Iris pigment epithelial cell (primary cell): ENCODE data around the gene WNT1.

Experiments
- DNase-seq: peaks from one replicate; pipeline ENCODE4 v3.0.0-alpha.2; 2011; ENCODE audit warnings: low read depth

WNT1 gene

GRCh38 chr12:48961331-48961730 is 16.8 kb upstream of the WNT1 start:
- no peak for DNase-seq

DNA sequence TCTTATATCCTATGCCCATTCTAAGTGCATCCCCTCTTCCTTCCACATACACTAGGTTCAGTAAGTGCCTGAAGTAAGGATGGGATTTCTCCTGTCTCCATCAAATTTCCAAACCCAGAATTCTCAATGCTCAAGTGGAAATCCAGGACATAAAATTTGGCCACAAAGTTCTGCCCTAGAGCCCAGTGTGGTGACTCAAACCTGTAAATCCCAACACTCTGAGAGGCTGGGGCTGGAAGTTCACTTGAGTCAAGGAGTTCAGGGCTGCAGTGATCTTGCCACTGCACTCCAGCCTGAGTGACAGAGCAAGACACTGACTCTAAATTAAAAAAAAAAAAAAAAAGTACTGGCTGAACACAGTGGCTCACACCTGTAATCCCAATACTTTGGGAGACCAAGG is 16.3 kb upstream of the WNT1 start:
- no peak for DNase-seq

GRCh38 chr12:48965298-48965838 is 12.8 kb upstream of the WNT1 start:
- no peak for DNase-seq

DNA sequence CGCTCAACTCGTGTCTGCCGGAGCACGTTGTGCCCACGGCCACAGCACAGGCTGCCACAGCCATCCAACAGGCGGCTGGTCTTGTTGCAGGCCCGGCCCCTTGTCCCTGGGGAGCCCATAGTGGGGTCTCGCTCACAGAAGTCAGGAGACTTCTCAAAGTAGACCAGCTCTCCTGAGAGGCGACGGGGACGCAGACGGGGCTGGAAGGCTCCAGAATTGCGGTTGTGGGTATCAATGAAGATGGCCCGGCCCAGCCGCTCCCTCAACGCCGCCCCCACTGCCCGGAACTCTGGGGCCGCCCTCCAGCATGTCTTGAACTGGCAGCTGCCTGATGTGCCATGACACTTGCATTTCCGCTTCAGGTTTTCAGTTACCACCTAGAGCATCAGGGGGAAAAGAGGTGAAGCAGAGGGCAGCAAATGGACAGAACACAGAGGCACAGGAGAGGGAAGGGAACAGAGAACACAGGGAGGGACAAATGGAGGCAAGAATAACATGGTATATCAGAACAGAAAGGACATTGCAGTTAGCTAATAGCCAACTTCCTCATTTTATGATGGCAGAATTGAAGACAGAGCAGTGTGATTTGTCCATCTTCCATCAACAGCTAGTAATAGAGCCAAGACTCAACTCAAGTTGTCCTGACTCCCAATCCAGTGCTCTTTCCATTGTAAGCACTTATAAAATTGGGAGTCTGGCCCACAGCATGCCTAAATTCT is 11.8 kb upstream of the WNT1 start:
- no peak for DNase-seq

DNA sequence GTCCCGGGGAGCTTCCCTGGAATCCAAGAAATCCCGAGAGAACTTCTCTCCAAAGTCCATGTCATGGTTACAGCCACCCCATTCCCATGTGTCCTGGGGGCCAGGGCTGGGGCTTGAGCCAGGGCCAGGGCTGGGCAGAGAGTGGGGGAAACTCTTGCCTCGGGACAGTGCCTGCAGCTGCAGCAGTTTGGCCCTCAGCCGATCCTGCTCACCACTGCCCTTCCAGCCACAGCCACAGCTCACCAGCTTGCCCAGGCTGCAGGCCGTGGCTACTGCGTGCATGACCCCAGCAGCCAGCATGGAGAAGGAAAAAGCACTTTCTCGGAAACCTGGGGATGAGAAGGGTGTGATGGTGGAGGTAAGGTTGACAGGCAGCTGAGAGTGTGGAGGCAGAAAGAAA is 10.1 kb upstream of the WNT1 start:
- DNase-seq = no peak

- DNase-seq = no peak
Measured at GRCh38 chr12:48968467-48968866, 9.7 kb upstream of the WNT1 start.

- DNase-seq = no peak
Measured at GRCh38 chr12:48969160-48969771, 8.9 kb upstream of the WNT1 start.

DNA sequence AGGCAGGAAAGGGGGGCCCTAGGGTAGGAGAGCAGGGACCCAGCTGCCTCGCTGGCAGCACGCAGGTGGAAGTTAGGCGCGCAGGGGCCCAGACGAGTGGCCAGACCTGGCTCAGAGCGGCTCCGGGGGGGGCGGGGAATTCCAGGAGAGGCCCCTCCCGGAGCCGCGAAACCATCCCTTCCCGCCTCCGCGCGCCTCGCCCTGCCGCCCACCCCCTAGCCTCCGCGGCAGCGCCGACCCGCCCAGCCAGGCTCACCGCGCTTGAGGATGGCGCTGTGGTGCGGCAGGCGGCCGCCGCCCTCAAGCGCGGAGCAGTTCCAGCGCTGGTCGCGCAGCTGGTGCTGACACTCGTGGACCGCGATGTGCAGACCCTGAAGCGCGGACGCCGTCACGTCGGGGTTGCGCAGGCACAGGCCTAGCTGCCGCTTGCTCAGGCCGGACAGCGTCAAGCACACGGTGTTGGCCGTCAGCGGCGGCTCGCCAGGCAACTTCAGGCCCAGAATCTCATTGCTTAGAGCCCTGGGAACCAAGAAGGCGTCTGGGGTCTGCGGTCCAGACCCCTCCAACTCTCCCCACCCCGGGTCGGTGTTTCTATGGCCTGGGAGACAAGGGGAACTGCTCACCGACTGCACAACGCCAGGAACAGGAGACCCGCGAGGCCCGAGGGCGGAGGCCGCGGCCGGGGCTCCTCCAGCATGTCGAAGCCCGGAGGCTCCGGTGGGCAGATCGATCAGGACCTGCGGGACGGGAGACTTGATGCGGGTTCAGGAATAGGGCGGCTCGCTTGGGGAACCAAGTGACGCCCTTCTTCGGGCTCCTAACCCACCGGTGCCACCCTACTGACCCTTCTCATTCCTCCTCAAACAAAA is 8.1 kb upstream of the WNT1 start:
- DNase-seq = no peak

GRCh38 chr12:48970702-48971334 is 7.3 kb upstream of the WNT1 start:
- no peak for DNase-seq

DNA sequence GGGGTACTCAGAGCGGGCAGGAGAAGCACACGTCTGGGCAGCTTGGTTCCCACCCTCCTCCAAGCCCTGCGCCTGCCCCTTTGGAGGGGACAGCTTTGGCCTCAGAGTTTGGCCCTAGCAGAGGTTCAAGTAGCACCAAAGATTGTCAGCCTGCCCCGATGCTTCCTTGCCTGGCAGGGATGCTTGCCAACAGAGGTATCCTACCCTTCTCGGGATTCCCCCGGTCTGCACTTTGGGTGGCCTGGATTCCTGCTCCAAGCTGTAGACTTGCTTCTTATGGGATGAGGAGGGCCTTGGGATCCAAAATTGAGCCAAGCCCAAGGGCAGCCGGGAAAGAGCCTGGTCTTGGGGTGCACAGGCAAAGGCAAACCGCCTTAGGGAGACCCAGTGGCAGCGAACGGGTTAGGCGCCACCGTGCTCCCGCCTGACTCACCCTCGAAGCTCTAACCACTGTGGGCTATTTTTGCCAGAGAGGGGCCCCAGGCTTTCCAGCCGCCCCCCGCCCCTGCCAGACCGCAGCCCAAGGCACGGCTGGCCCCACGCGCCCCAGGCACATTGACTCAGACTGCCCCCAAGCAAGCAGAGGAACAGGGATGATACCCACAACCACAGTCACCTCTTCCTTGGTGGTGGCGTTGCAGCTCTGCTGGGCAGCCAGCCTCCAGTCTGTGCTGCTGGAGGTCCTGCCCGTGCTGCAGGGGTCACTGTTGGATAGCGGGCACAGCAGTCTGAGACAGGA is 5.7 kb upstream of the WNT1 start:
- no peak for DNase-seq

GRCh38 chr12:48972952-48973483 is 5.1 kb upstream of the WNT1 start:
- no peak for DNase-seq

DNA sequence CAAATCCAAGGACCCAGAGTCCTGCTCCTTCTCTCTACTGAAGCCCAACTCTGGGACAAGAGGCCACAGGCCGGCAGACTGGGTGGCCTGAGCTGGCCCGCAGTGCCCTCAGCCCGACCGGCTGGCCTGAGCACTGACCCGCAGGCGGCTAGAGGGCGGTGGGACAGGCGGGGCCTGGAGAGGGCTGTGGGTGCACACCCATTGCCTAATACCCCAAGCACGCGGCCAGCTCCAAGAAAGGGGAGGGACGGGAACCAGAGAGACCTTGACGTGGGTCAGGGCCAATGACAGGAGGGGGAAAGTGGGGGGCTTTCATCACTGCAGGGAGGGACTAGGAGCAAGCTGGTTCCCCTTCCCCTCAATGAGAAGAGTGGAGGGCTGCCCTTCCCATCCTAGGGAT is 4.6 kb upstream of the WNT1 start:
- no peak for DNase-seq

GRCh38 chr12:48973941-48974673 is 4.0 kb upstream of the WNT1 start:
- DNase-seq = peak; percentile 56

DNA sequence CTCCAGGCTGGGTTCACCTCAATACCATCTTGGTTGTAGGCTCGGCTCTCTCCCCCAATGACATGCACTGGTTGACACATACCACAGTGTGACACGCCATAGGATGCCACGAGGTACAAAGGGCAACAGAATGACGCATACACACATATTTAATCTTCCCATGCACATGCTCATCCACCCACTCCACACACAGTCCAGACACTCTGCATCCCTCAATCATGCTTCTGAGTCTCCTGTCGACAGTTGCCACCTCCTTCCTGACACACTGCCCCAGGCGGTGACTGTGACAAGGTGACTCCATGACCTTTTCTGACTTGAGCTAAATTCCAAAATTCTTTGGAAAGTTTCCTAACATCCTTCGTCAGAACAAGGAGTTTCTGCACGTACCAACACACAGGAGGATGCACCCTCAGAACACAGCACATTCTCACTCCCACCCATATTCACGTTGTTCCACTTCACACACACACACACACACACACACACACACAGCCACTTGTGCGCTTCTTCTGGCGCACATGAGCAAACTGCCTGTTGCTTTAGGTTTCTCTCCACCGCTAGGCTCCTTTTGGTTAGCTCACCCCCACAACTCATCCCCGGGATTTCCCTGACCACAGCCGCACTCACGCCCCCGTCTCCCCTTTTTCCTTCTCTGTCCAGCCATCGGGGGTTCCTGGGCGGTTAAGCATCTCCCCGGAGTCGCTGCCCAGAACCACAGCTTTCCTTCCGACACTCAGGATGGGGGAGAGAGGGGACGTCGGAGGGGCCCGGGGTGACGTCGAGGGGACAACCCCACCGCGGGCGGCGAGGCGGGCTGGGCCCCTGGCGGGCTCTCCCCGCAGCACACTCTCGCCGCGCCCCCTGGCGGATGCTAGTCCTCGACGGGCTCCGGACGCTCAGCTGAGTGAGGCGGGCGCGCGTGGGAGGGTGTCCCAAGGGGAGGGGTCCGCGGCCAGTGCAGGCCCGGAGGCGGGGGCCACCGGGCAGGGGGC is 536 bp upstream of the WNT1 start:
- no peak for DNase-seq

- no peak for DNase-seq
Measured at GRCh38 chr12:48978741-48979601, 849 bp downstream of the WNT1 start.

GRCh38 chr12:48979602-48980388 is 1.7 kb downstream of the WNT1 start:
- DNase-seq = no peak

DNA sequence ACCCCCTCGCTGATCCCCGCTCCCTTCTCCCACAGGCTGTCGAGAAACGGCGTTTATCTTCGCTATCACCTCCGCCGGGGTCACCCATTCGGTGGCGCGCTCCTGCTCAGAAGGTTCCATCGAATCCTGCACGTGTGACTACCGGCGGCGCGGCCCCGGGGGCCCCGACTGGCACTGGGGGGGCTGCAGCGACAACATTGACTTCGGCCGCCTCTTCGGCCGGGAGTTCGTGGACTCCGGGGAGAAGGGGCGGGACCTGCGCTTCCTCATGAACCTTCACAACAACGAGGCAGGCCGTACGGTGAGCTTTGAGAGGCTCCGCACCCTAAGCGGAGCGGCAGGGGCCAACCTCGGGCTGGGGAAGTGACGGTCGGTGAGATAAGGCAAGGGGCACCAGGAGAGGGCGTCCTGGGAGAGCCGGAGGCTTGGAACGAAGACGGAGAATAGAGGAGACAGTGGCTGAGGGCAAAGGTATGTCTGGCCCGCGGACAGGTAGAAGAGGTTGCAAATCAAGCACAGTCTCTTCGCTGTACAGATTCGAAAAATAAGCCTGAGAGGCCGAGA is 2.3 kb downstream of the WNT1 start:
- no peak for DNase-seq
